ENCODE data around the gene RNF150. TPM values are rescaled to one million over a fixed set of nuclear protein-coding genes. Genes with fewer than 3 reads are reported as not detected.

Gene RNF150
- polyA plus RNA-seq, 1 donor from 2014 or later = 15.3 TPM

DNA sequence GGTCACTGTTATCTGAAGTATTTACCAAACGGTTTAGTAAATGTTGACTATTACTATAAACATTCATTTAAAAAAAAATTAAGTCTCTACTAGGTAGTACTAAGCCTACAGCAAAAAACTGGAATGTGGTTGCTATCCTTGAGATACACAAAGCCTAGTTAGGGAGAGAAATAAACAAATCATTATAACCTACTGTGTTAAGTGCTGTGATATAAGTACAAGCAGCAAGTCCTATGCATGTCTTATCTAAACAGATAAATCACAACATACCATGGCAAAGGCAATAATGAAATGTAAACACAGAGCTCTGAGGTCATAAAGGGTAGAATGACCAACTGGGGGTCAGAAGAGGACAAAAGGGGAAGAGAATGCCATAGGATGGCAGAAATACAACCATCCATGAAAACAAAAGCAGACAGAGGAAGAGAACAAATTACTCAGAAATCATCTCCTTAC lies 92.2 kb downstream of the RNF150 start:
- no peaks in the 10 kb centered on the region for H3K36me3 ChIP-seq (ENCODE audit: insufficient read depth, low read length)
- no peak overlapping the region for H3K9ac ChIP-seq (ENCODE audit: low read length)
- no peaks in the 10 kb centered on the region for H3K79me2 ChIP-seq (replicated peaks; ENCODE audit: insufficient read depth, low read length)
- H3K4me2 ChIP-seq (ENCODE audit: low read length) = no peak overlapping the region
- H2AFZ ChIP-seq (ENCODE audit: low read depth, low read length) = no peak overlapping the region
- no peaks in the 10 kb centered on the region for H4K20me1 ChIP-seq (ENCODE audit: insufficient read depth)
- H3K27ac ChIP-seq (ENCODE audit: low read length) = no peak overlapping the region
- H3F3A ChIP-seq (ENCODE audit: insufficient read depth, low read length, poor library complexity, severe bottlenecking) = no peaks in the 10 kb centered on the region
- H3K9me2 ChIP-seq (ENCODE audit: insufficient read depth, low read length) = no peaks in the 10 kb centered on the region
- no peaks in the 10 kb centered on the region for H3K27me3 ChIP-seq (ENCODE audit: insufficient read depth, low read depth, low read length)
- TF ChIP-seq RAD21 (conservative IDR thresholded peaks at IDR 0.05) (no peak), POLR2AphosphoS5 (IDR thresholded peaks at IDR 0.05) (no peak), EP300 (conservative IDR thresholded peaks at IDR 0.05; ENCODE audit: poor library complexity, severe bottlenecking) (no peak), SMC3 (conservative IDR thresholded peaks at IDR 0.05; ENCODE audit: poor library complexity) (no peak), TAF1 (IDR thresholded peaks at IDR 0.05; ENCODE audit: low read depth) (no peak), CTCF (IDR thresholded peaks at IDR 0.05; ENCODE audit: poor library complexity, severe bottlenecking) (no peak), EZH2 (IDR thresholded peaks at IDR 0.05; ENCODE audit: borderline replicate concordance, insufficient read depth, low read length, poor library complexity, severe bottlenecking) (no peak), REST (IDR thresholded peaks at IDR 0.05; ENCODE audit: borderline replicate concordance) (no peak), MXI1 (conservative IDR thresholded peaks at IDR 0.05; ENCODE audit: poor library complexity, severe bottlenecking) (no peak)
- no peak overlapping the region for H3K4me3 ChIP-seq (ENCODE audit: low read length)
- no peaks in the 10 kb centered on the region for H3K9me3 ChIP-seq (ENCODE audit: low read length)

DNA sequence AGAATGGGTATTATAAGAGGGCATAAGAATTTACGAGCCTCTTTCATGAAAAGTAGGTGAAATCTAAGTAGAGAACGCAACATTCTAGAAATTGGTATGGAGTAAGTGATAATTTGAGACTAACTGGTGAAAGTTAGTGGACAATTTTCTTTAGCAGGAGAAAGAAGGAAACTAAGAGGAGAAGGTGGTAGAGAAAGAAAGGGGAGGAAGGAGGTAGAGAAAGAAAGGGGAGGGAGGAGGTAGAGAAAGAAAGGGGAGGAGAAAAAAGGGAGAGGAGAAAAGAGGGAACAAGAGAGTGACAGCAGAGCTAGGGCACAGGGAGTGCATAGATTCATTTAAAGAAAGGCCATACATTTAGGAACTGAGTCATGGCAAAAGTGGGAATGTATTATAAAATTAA lies 94.1 kb downstream of the RNF150 start:
- H3K9ac ChIP-seq (ENCODE audit: low read length) = no peak overlapping the region
- H3F3A ChIP-seq (ENCODE audit: insufficient read depth, low read length, poor library complexity, severe bottlenecking) = no peaks in the 10 kb centered on the region
- no peak overlapping the region for H3K27ac ChIP-seq (ENCODE audit: low read length)
- no peaks in the 10 kb centered on the region for H3K27me3 ChIP-seq (ENCODE audit: insufficient read depth, low read depth, low read length)
- H3K4me2 ChIP-seq (ENCODE audit: low read length) = no peak overlapping the region
- no peaks in the 10 kb centered on the region for H3K9me2 ChIP-seq (ENCODE audit: insufficient read depth, low read length)
- no peak overlapping the region for H2AFZ ChIP-seq (ENCODE audit: low read depth, low read length)
- no peak for TF ChIP-seq SMC3 (conservative IDR thresholded peaks at IDR 0.05; ENCODE audit: poor library complexity)
- no peaks in the 10 kb centered on the region for H3K9me3 ChIP-seq (ENCODE audit: low read length)
- no peaks in the 10 kb centered on the region for H4K20me1 ChIP-seq (ENCODE audit: insufficient read depth)
- H3K4me3 ChIP-seq (ENCODE audit: low read length) = no peak overlapping the region
- H3K36me3 ChIP-seq (ENCODE audit: insufficient read depth, low read length) = no peaks in the 10 kb centered on the region
- H3K79me2 ChIP-seq (replicated peaks; ENCODE audit: insufficient read depth, low read length) = no peaks in the 10 kb centered on the region

GRCh38 chr4:141038428-141038827 lies 94.8 kb downstream of the RNF150 start:
- no peak overlapping the region for H3K27ac ChIP-seq (ENCODE audit: low read length)
- H4K20me1 ChIP-seq (ENCODE audit: insufficient read depth) = no peaks in the 10 kb centered on the region
- no peaks in the 10 kb centered on the region for H3K27me3 ChIP-seq (ENCODE audit: insufficient read depth, low read depth, low read length)
- H3F3A ChIP-seq (ENCODE audit: insufficient read depth, low read length, poor library complexity, severe bottlenecking) = no peaks in the 10 kb centered on the region
- no peaks in the 10 kb centered on the region for H3K79me2 ChIP-seq (replicated peaks; ENCODE audit: insufficient read depth, low read length)
- H3K4me2 ChIP-seq (ENCODE audit: low read length) = no peak overlapping the region
- H3K9me3 ChIP-seq (ENCODE audit: low read length) = peaks cover 3% of the 10 kb centered on the region
- H3K9me2 ChIP-seq (ENCODE audit: insufficient read depth, low read length) = no peaks in the 10 kb centered on the region
- no peaks in the 10 kb centered on the region for H3K36me3 ChIP-seq (ENCODE audit: insufficient read depth, low read length)
- H3K4me3 ChIP-seq (ENCODE audit: low read length) = no peak overlapping the region
- TF ChIP-seq REST (IDR thresholded peaks at IDR 0.05; ENCODE audit: borderline replicate concordance) = no peak
- no peak for TF ChIP-seq EZH2 (IDR thresholded peaks at IDR 0.05; ENCODE audit: borderline replicate concordance, insufficient read depth, low read length, poor library complexity, severe bottlenecking)
- TF ChIP-seq TAF1 (IDR thresholded peaks at IDR 0.05; ENCODE audit: low read depth) = no peak
- H2AFZ ChIP-seq (ENCODE audit: low read depth, low read length) = no peak overlapping the region
- no peak overlapping the region for H3K9ac ChIP-seq (ENCODE audit: low read length)

Data from neural cell (in vitro differentiated cells).